Colonic mucosa (tissue), 4 donors: Measurements from ENCODE around the gene PEX26. TPM values are rescaled to one million over a fixed set of nuclear protein-coding genes. Genes with fewer than 3 reads are reported as not detected.
A peak's percentile ranks its signal among the peaks of the same experiment; 100 is the strongest.
"Not testable (repeated sequence)": the region's sequence is repeated elsewhere in the genome, so short reads cannot be mapped to it uniquely, and the experiment has no call there.

Source experiments
- DNase-seq: peaks from one replicate; pipeline ENCODE4 v3.0.0-alpha.2; 2020
- H3K27ac ChIP-seq: fragments of 200-600 bp; one replicate; pipeline ENCODE4 v1.8.0; 2021
- H3K27me3 ChIP-seq: fragments of 200-600 bp; one replicate; pipeline ENCODE4 v1.8.0; 2021
- H3K36me3 ChIP-seq: fragments of 200-600 bp; one replicate; pipeline ENCODE4 v1.8.0; 2021
- H3K4me1 ChIP-seq: fragments of 200-600 bp; one replicate; pipeline ENCODE4 v1.8.0; 2021; ENCODE audit warnings: mild to moderate bottlenecking
- H3K4me3 ChIP-seq: fragments of 200-600 bp; one replicate; pipeline ENCODE4 v1.8.0; 2021
- H3K9ac ChIP-seq, 2 donors: one replicate each; pipeline ENCODE4 v1.7.0; 2013; ENCODE audit warnings: control low read depth in 2 of 2, low read depth in 2 of 2, low read length in 2 of 2
- H3K9me3 ChIP-seq: fragments of 200-600 bp; one replicate; pipeline ENCODE4 v1.8.0; 2021
- intact Hi-C: fragments of 100-400 bp; cut with DNase I; formaldehyde crosslinking; loops from one replicate; pipeline ENCODE4 v1.14.1; 2022
- total RNA-seq, 2 donors: library from RNA; stranded (reverse); fragmentation: NEBNext Ultra II Directional in 1 of 2; extraction: Animal tissue kit (Norgen Biotek cat#: 25700) in 1 of 2; gene quantifications; one replicate each; pipeline ENCODE4 v1.2.1, GENCODE V29; 2021
- TF ChIP-seq, protein P1 (sequence below): fragments of 200-600 bp; IDR thresholded peaks from one replicate; pipeline ENCODE4 v1.8.0; 2022; ENCODE audit warnings: antibody characterized with exemption, mild to moderate bottlenecking
- donor health status: healthy.
- donor health status: DM: no; HTN: no; CAD: no.
- donor health status: DM: no; HTN: no; CAD: no.

The PEX26 gene
- total RNA-seq, 2 donors from 2014 or later, result 86.7 to 128 TPM

DNA sequence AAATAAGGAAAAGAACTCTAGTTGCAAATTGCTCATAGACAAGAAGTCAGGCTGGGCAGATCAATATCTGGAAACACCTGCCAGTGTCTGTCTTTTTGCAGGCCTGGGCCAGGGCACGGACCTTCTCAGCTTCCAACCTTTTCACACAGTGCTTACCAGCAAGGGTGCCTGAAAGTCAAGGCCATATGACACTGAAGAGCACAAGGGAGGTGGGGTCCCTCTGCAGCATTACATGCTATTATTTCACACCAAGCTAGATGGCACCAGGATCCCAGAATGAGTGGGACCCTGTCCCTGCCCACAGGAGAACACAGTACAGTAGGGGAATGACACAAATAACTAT lies 5.9 kb upstream of the PEX26 start:
- TF ChIP-seq, protein P1, sequence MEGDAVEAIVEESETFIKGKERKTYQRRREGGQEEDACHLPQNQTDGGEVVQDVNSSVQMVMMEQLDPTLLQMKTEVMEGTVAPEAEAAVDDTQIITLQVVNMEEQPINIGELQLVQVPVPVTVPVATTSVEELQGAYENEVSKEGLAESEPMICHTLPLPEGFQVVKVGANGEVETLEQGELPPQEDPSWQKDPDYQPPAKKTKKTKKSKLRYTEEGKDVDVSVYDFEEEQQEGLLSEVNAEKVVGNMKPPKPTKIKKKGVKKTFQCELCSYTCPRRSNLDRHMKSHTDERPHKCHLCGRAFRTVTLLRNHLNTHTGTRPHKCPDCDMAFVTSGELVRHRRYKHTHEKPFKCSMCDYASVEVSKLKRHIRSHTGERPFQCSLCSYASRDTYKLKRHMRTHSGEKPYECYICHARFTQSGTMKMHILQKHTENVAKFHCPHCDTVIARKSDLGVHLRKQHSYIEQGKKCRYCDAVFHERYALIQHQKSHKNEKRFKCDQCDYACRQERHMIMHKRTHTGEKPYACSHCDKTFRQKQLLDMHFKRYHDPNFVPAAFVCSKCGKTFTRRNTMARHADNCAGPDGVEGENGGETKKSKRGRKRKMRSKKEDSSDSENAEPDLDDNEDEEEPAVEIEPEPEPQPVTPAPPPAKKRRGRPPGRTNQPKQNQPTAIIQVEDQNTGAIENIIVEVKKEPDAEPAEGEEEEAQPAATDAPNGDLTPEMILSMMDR, result no peak
- Histone ChIP-seq H3K4me3 (no peak overlapping the region), H3K27me3 (no peaks in the 10 kb centered on the region), H3K9ac (no peak overlapping the region), H3K36me3 (no peaks in the 10 kb centered on the region), H3K27ac (no peak overlapping the region), H3K9me3 (no peaks in the 10 kb centered on the region), H3K4me1 (peaks cover 7% of the 10 kb centered on the region)
- intact Hi-C loops, result loop anchor here (10.0 kb wide), 2 partner anchors 167 to 327 kb away; no protein-coding TSS in a partner anchor
- no peak for DNase-seq

DNA sequence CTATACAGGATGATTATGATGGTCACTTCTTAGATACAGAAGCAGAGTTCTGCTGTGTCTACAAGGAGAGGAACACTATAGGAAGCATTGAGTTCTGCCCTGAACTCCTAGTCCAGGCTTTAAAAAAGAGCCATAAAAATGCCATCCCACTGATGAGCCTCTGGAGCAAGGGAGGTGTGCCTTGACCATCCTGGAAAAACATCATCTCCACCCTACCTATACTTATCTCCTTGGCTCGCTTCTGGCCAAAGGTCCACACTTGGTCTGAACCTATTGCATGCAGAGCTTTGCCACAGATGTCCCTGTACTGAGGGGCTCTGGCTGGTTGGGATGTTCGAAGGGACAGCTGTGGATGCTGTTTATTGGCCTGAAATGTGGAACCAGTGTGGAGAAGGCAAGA lies 4.3 kb upstream of the PEX26 start:
- H3K27me3 ChIP-seq, result no peaks in the 10 kb centered on the region
- no peaks in the 10 kb centered on the region for H3K36me3 ChIP-seq
- intact Hi-C loops, result loop anchor here (10.0 kb wide), 2 partner anchors 169 to 329 kb away; no protein-coding TSS in a partner anchor
- no peak overlapping the region for H3K4me3 ChIP-seq
- TF ChIP-seq, protein P1, result no peak
- H3K27ac ChIP-seq, result no peak overlapping the region
- no peaks in the 10 kb centered on the region for H3K9me3 ChIP-seq
- DNase-seq, result no peak
- peaks cover 7% of the 10 kb centered on the region for H3K4me1 ChIP-seq
- H3K9ac ChIP-seq, result no peak overlapping the region

DNA sequence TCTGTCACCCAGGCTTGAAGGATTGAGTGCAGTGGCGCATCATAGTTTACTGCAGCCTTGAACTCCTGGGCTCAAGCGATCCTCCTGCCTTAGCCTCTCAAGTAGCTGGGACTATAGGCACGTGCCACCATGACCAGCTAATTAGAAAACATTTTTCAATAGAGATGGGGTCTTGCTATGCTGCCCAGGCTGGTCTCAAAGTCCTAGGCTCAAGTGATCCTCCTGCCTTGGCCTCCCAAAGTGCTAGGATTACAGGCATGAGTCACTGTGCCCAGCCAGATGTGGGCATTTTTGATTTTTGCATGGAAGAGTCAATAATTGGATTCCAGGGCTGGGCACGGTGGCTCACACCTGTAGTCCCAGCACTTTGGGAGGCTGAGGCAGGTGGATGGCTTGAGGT lies 3.9 kb upstream of the PEX26 start:
- intact Hi-C loops, result loop anchor here (2.0 to 10.0 kb wide), 3 partner anchors 169 to 329 kb away; no protein-coding TSS in a partner anchor
- H3K4me1 ChIP-seq, H3K9ac ChIP-seq, H3K36me3 ChIP-seq, H3K27ac ChIP-seq, H3K9me3 ChIP-seq, DNase-seq, H3K27me3 ChIP-seq, H3K4me3 ChIP-seq: not testable (repeated sequence)

DNA sequence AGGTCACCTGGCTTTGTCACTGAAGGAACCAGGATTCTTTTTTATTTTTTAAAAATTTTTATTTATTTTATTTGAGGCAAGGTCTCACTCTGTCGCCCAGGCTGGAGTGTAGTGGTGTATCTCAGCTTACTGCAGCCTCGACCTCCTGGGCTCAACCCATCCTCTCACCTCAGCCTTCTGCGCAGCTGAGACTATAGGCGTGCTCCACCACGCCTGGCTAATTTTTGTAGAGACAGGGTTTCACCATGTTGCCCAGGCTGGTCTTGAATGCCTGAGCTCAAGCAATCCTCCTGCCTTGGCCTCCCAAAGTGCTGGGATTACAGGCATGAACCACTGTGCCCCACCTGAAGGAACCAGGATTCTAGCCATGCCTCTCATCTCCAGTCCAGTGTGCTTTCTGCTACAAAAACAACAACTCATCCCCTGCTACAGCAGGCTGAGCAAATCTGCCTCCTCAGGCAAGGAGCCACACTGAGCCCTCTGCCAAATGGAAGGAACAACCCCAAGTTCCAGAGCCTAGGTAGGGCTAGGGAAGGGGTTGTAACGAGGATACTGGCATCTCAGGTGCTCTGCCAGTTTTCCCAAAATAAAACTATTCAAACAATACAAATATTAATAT lies 2.6 kb upstream of the PEX26 start:
- no peak overlapping the region for H3K9ac ChIP-seq
- no peak overlapping the region for H3K27ac ChIP-seq
- H3K4me3 ChIP-seq, result no peak overlapping the region
- no peaks in the 10 kb centered on the region for H3K27me3 ChIP-seq
- peaks cover 14% of the 10 kb centered on the region for H3K4me1 ChIP-seq
- H3K36me3 ChIP-seq, result no peaks in the 10 kb centered on the region
- intact Hi-C loops, result loop anchor here (2.0 to 10.0 kb wide), 4 partner anchors 72 to 330 kb away; no protein-coding TSS in a partner anchor
- TF ChIP-seq, protein P1, result no peak
- no peak for DNase-seq
- H3K9me3 ChIP-seq, result no peaks in the 10 kb centered on the region

DNA sequence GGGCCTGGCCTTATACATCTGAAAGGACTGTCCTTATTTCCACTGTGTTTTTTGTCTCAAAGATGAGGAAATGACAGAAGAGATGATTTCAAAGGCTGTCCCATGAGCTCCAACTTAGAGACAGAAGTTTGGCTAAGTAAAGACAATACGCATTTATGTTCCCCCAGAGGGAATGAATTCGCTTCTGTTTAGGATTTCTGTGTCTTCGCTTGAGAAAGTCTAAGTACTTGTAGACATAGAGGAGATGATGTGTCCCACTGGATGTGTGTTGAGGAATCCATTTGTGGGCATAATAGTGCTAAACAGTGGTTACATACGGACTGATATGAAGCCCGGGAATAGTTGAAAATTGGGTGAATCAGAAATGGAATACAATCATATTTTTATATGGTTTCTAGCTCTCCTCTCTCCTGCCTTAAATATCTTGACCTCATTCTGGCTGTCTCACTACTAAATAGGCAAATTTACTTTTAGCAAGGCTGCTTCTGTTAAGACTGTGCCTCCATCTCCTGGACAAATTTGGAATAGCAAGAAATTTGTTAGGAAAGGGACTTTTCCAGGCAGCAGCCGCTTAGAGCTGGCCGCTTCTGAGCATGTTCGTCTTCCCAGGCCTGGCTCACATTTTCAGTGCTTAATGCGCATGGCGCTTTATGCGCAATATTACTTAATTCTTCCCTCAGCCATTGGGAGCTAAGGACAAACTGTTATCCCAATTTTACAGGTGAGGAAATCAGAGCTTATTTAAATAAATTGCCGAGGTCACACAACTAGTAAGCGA lies 1.9 kb upstream of the PEX26 start:
- Histone ChIP-seq H3K9me3 (no peaks in the 10 kb centered on the region), H3K4me1 (peaks cover 14% of the 10 kb centered on the region), H3K9ac (peak overlapping the region in 1 of 2 donors; percentile 13), H3K36me3 (peaks cover 4% of the 10 kb centered on the region), H3K4me3 (no peak overlapping the region), H3K27ac (peak overlapping the region; percentile 32), H3K27me3 (no peaks in the 10 kb centered on the region)
- intact Hi-C loops, result loop anchor here (2.0 to 10.0 kb wide), 5 partner anchors 71 to 331 kb away; no protein-coding TSS in a partner anchor
- DNase-seq, result peak; percentile 75
- TF ChIP-seq, protein P1, result peak; percentile 86
